CD14-positive monocyte (primary cell): Measurements from ENCODE around the gene PYGO2. TPM values are rescaled to one million over a fixed set of nuclear protein-coding genes. Genes with fewer than 3 reads are reported as not detected.
"Not testable (repeated sequence)": the region's sequence is repeated elsewhere in the genome, so short reads cannot be mapped to it uniquely, and the experiment has no call there.

Experiments
- DNase-seq, 3 donors: peaks; one replicate each; pipeline ENCODE4 v3.0.0-alpha.2; 2011 to 2022
- H2AFZ ChIP-seq: 2 replicates; pipeline ENCODE4 v1.6.0; 2012; ENCODE audit warnings: mild to moderate bottlenecking, low read depth, low read length, inconsistent platforms; ENCODE audit not compliant: insufficient read depth, poor library complexity, severe bottlenecking
- H3K27ac ChIP-seq, 2 donors: 1 replicate in 1 of 2; 2 replicates in 1 of 2; pipeline ENCODE4 v1.5.1; 2012 to 2013; ENCODE audit warnings: low read length in 2 of 2, control low read depth in 1 of 2, inconsistent platforms in 1 of 2, low read depth in 1 of 2, mild to moderate bottlenecking in 1 of 2
- H3K27me3 ChIP-seq, 2 donors: one replicate each; pipeline versions ENCODE4 v1.6.0 to v1.6.1; 2011 to 2013; ENCODE audit warnings: low read length in 2 of 2; ENCODE audit not compliant: control insufficient read depth in 2 of 2, insufficient read depth in 2 of 2
- H3K36me3 ChIP-seq, 2 donors: replicated peaks in 1 of 2; 1 replicate in 1 of 2; 2 replicates in 1 of 2; pipeline versions ENCODE4 v1.5.1 to v1.6.1; 2012 to 2013; ENCODE audit warnings: low read length in 2 of 2, control low read depth in 1 of 2, inconsistent platforms in 1 of 2, mild to moderate bottlenecking in 1 of 2; ENCODE audit not compliant: insufficient read depth in 2 of 2, control insufficient read depth in 1 of 2
- H3K4me1 ChIP-seq, 2 donors: 1 replicate in 1 of 2; 2 replicates in 1 of 2; pipeline versions ENCODE4 v1.5.1 to v1.6.1; 2012 to 2013; ENCODE audit warnings: low read length in 2 of 2, control low read depth in 1 of 2, inconsistent platforms in 1 of 2, mild to moderate bottlenecking in 1 of 2, moderate library complexity in 1 of 2; ENCODE audit not compliant: insufficient read depth in 2 of 2, control insufficient read depth in 1 of 2
- H3K4me2 ChIP-seq: replicated peaks from 2 replicates; pipeline ENCODE3; 2012; ENCODE audit warnings: low read length, moderate library complexity, mild to moderate bottlenecking; ENCODE audit not compliant: poor library complexity, severe bottlenecking; ENCODE audit errors: extremely low read depth
- H3K4me3 ChIP-seq, 3 experiments: fragments of 200-600 bp in 1 of 3; sonication (generic) in 1 of 3; replicated peaks in 1 of 3; 1 replicate in 2 of 3; 2 replicates in 1 of 3; pipeline ENCODE4 v1.5.1; 2011 to 2013; ENCODE audit warnings: low read length in 3 of 3, mild to moderate bottlenecking in 3 of 3, control low read depth in 2 of 3, low read depth in 2 of 3, inconsistent platforms in 1 of 3, moderate library complexity in 1 of 3
- H3K79me2 ChIP-seq: 2 replicates; pipeline ENCODE4 v1.6.0; 2012; ENCODE audit warnings: mild to moderate bottlenecking, control low read depth, inconsistent platforms, low read length, moderate library complexity; ENCODE audit not compliant: insufficient read depth
- H3K9ac ChIP-seq: 2 replicates; pipeline ENCODE4 v1.6.0; 2017; ENCODE audit warnings: low read length, mild to moderate bottlenecking; ENCODE audit not compliant: insufficient read depth, poor library complexity, severe bottlenecking
- H3K9me3 ChIP-seq, 2 donors: replicated peaks in 1 of 2; 1 replicate in 1 of 2; 2 replicates in 1 of 2; pipeline versions ENCODE4 v1.5.1 to v1.6.1; 2012 to 2013; ENCODE audit warnings: low read length in 2 of 2, control low read depth in 1 of 2; ENCODE audit not compliant: control insufficient read depth in 1 of 2, insufficient read depth in 1 of 2
- H4K20me1 ChIP-seq: 2 replicates; pipeline ENCODE4 v1.6.0; 2012; ENCODE audit warnings: mild to moderate bottlenecking, low read length, control low read depth, moderate library complexity; ENCODE audit not compliant: insufficient read depth
- H3K27ac Mint-ChIP-seq, 7 donors: one replicate each; pipeline ENCODE4 v1.8.0; 2020; ENCODE audit warnings: mild to moderate bottlenecking in 7 of 7, mixed read lengths in 7 of 7, moderate library complexity in 6 of 7, inconsistent platforms in 2 of 7
- H3K27me3 Mint-ChIP-seq, 3 donors: one replicate each; pipeline ENCODE4 v1.8.0; 2021 to 2022; ENCODE audit warnings: low read depth in 3 of 3, mild to moderate bottlenecking in 3 of 3, mixed read lengths in 3 of 3, moderate library complexity in 3 of 3, inconsistent platforms in 1 of 3
- H3K36me3 Mint-ChIP-seq, 2 donors: one replicate each; pipeline ENCODE4 v1.8.0; 2020; ENCODE audit warnings: mixed read lengths in 2 of 2, inconsistent platforms in 1 of 2, mild to moderate bottlenecking in 1 of 2
- H3K4me1 Mint-ChIP-seq: one replicate; pipeline ENCODE4 v1.8.0; 2020; ENCODE audit warnings: mild to moderate bottlenecking, mixed read lengths
- H3K4me3 Mint-ChIP-seq, 2 donors: one replicate each; pipeline ENCODE4 v1.8.0; 2020; ENCODE audit warnings: mild to moderate bottlenecking in 2 of 2, mixed read lengths in 2 of 2, moderate library complexity in 1 of 2
- H3K9me3 Mint-ChIP-seq, 7 donors: one replicate each; pipeline ENCODE4 v1.8.0; 2020 to 2022; ENCODE audit warnings: mixed read lengths in 7 of 7, mild to moderate bottlenecking in 6 of 7, moderate library complexity in 6 of 7, inconsistent platforms in 2 of 7
- CTCF ChIP-seq: fragments of 200-600 bp; IDR thresholded peaks from one replicate; pipeline ENCODE4 v1.8.0; 2022; ENCODE audit warnings: antibody characterized with exemption, mild to moderate bottlenecking
- WGBS: methylation state at CpG from one replicate; pipeline ENCODE4 v1.1.5; 2013; ENCODE audit warnings: missing lambda C conversion rate; ENCODE audit not compliant: insufficient coverage; 5-methylcytosine and 5-hydroxymethylcytosine counted together
- intact Hi-C, 2 donors: fragments of 100-400 bp; cut with micrococcal nuclease; formaldehyde crosslinking; loops; one replicate each; pipeline versions ENCODE4 v1.15.0 to v1.15.1; 2023
- polyA plus RNA-seq, 3 donors: library from polyadenylated mRNA; depleted of rRNA in 1 of 3; unstranded in 2 of 3; stranded (reverse) in 1 of 3; fragments of 300-500 nt in 2 of 3; fragments of >200 nt in 1 of 3; fragmentation: Illumina TruSeq in 2 of 3; gene quantifications; 1 replicate in 2 of 3; 2 replicates in 1 of 3; pipeline ENCODE4 v1.2.3, GENCODE V29; 2012 to 2021

PYGO2 gene
- polyA plus RNA-seq, 3 donors: 8.2 to 12.5 (median 12.0) TPM

GRCh38 chr1:154982341-154982740 is 20.8 kb upstream of the PYGO2 start:
- no peak for TF ChIP-seq CTCF
- Histone ChIP-seq H3K4me3 (peak overlapping the region in 1 of 3 experiments; percentile 97), H3K79me2 (peaks cover 64% of the 10 kb centered on the region), H3K27me3 (no peaks in the 10 kb centered on the region), H3K9ac (no peak overlapping the region), H3K4me1 (peaks cover 21 to 27% of the 10 kb centered on the region in 2 donors), H2AFZ (peak overlapping the region; percentile 76), H4K20me1 (peaks cover 10% of the 10 kb centered on the region), H3K27ac (peak overlapping the region in 1 of 2 donors; percentile 13), H3K4me2 (peak overlapping the region; percentile 94), H3K9me3 (no peaks in the 10 kb centered on the region), H3K36me3 (peaks cover 0 to 2% of the 10 kb centered on the region in 2 donors)
- Mint-ChIP-seq H3K9me3 (peaks cover 0 to 2% (median 0%) of the 10 kb centered on the region in 7 donors), H3K27ac (peak overlapping the region in 1 of 7 donors; percentile 7), H3K4me3 (no peak overlapping the region), H3K4me1 (peaks cover 12% of the 10 kb centered on the region), H3K36me3 (peaks cover 0 to 17% of the 10 kb centered on the region in 2 donors), H3K27me3 (no peaks in the 10 kb centered on the region)
- intact Hi-C loops: loop anchor here in 1 of 2 donors (5.0 kb wide), 1 partner anchor 35 kb away; no protein-coding TSS in a partner anchor
- WGBS: 100% methylated on average over 1 of the region's 6 CpGs
- no peak for DNase-seq

GRCh38 chr1:154978360-154978759 is 16.8 kb upstream of the PYGO2 start:
- Histone ChIP-seq H3K36me3 (no peaks in the 10 kb centered on the region), H2AFZ (no peak overlapping the region), H3K4me1 (peaks cover 21 to 27% of the 10 kb centered on the region in 2 donors), H3K79me2 (peaks cover 60% of the 10 kb centered on the region), H3K4me2 (no peak overlapping the region), H3K4me3 (no peak overlapping the region), H3K27me3 (no peaks in the 10 kb centered on the region), H4K20me1 (peaks cover 2% of the 10 kb centered on the region), H3K9ac (no peak overlapping the region), H3K9me3 (no peaks in the 10 kb centered on the region), H3K27ac (peak overlapping the region in 1 of 2 donors; percentile 54)
- H3K27ac Mint-ChIP-seq: peak overlapping the region in 2 of 7 donors; percentile 43 to 61
- peaks cover 8% of the 10 kb centered on the region for H3K4me1 Mint-ChIP-seq
- no peak for DNase-seq
- no peak for TF ChIP-seq CTCF
- intact Hi-C loops: no loop called here
- no CpG with 5 or more reads among the region's 3 CpGs for whole genome bisulfite sequencing
- H3K36me3 Mint-ChIP-seq: peaks cover 0 to 11% of the 10 kb centered on the region in 2 donors
- no peak overlapping the region for H3K4me3 Mint-ChIP-seq
- H3K27me3 Mint-ChIP-seq: no peaks in the 10 kb centered on the region
- H3K9me3 Mint-ChIP-seq: peaks cover 0 to 2% (median 0%) of the 10 kb centered on the region in 7 donors

- H3K27me3 Mint-ChIP-seq, H2AFZ ChIP-seq, H3K9ac ChIP-seq, H3K4me3 ChIP-seq, H3K4me2 ChIP-seq, DNase-seq, H3K27me3 ChIP-seq, intact Hi-C loops, H4K20me1 ChIP-seq, H3K36me3 ChIP-seq, H3K9me3 Mint-ChIP-seq, H3K4me3 Mint-ChIP-seq, H3K9me3 ChIP-seq: not testable (repeated sequence)
- peak overlapping the region in 5 of 7 donors; percentile 17 to 72 (median 61) for H3K27ac Mint-ChIP-seq
- peaks cover 12% of the 10 kb centered on the region for H3K4me1 Mint-ChIP-seq
- H3K27ac ChIP-seq: peak overlapping the region in 1 of 2 donors; percentile 54
- no CpG with 5 or more reads among the region's 3 CpGs for WGBS
- H3K36me3 Mint-ChIP-seq: peaks cover under 1 to 11% of the 10 kb centered on the region in 2 donors
- H3K79me2 ChIP-seq: peaks cover 64% of the 10 kb centered on the region
- H3K4me1 ChIP-seq: peaks cover 26 to 31% of the 10 kb centered on the region in 2 donors
Measured at GRCh38 chr1:154977762-154978161, 16.2 kb upstream of the PYGO2 start.
